Measurements from ENCODE around the gene CCDC87.

GRCh38 chr11:66547662-66548009 is 45.2 kb downstream of the CCDC87 start:
- TF ChIP-seq CTCF (conservative IDR thresholded peaks at IDR 0.05 in 1 of 2, IDR thresholded peaks at IDR 0.05 in 1 of 2; ENCODE audit: extremely low read depth in 1 of 2, insufficient read depth in 1 of 2, low read depth in 1 of 2, low read length in 2 of 2) (no peak), EZH2 (IDR thresholded peaks at IDR 0.05; ENCODE audit: borderline replicate concordance, low read length) (no peak)

All from mammary epithelial cell (primary cell).